H9 (cell line): ENCODE data around the gene PSMD8. TPM values are rescaled to one million over a fixed set of nuclear protein-coding genes. Genes with fewer than 3 reads are reported as not detected.

Experiments used
- DNase-seq: peaks from one replicate; pipeline ENCODE4 v3.0.0-alpha.2; 2017
- H2AFZ ChIP-seq: one replicate; pipeline ENCODE4 v1.6.1; 2013; ENCODE audit warnings: mild to moderate bottlenecking, low read length, control low read depth, moderate library complexity
- H2AK5ac ChIP-seq: 2 replicates; pipeline ENCODE4 v1.6.1; 2013; ENCODE audit warnings: low read length, control low read depth, mixed read lengths; ENCODE audit not compliant: insufficient read length
- H2BK120ac ChIP-seq: one replicate; pipeline ENCODE4 v1.6.1; 2013; ENCODE audit warnings: low read depth, mild to moderate bottlenecking, low read length, control low read depth, inconsistent platforms; ENCODE audit not compliant: poor library complexity, severe bottlenecking
- H2BK12ac ChIP-seq: 2 replicates; pipeline ENCODE4 v1.6.1; 2013; ENCODE audit warnings: low read length, control low read depth, mixed read lengths, low read depth; ENCODE audit not compliant: insufficient read length
- H2BK15ac ChIP-seq: 2 replicates; pipeline ENCODE4 v1.6.1; 2013; ENCODE audit warnings: low read depth, low read length, control low read depth
- H2BK20ac ChIP-seq: one replicate; pipeline ENCODE4 v1.6.1; 2013; ENCODE audit warnings: low read depth, mild to moderate bottlenecking, low read length, control low read depth, inconsistent platforms; ENCODE audit not compliant: poor library complexity, severe bottlenecking
- H2BK5ac ChIP-seq: 2 replicates; pipeline ENCODE4 v1.6.1; 2013; ENCODE audit warnings: low read length, control low read depth, mixed read lengths; ENCODE audit not compliant: insufficient read length
- H3K14ac ChIP-seq: 2 replicates; pipeline ENCODE4 v1.6.1; 2013; ENCODE audit warnings: low read length, control low read depth; ENCODE audit not compliant: insufficient read depth
- H3K18ac ChIP-seq: 2 replicates; pipeline ENCODE4 v1.6.1; 2013; ENCODE audit warnings: low read depth, mild to moderate bottlenecking, mixed read lengths, low read length, control low read depth; ENCODE audit not compliant: insufficient read length
- H3K23ac ChIP-seq: 2 replicates; pipeline ENCODE4 v1.6.1; 2013; ENCODE audit warnings: low read length, control low read depth, mixed read lengths, low read depth; ENCODE audit not compliant: insufficient read length
- H3K23me2 ChIP-seq: 2 replicates; pipeline ENCODE4 v1.6.1; 2013; ENCODE audit warnings: low read depth, mild to moderate bottlenecking, mixed read lengths, low read length, control low read depth; ENCODE audit not compliant: insufficient read length, poor library complexity, severe bottlenecking
- H3K27ac ChIP-seq: 2 replicates; pipeline ENCODE4 v1.5.1; 2013; ENCODE audit warnings: low read length, control low read depth, mixed read lengths, low read depth; ENCODE audit not compliant: insufficient read length
- H3K27me3 ChIP-seq: 2 replicates; pipeline ENCODE4 v1.6.1; 2013; ENCODE audit warnings: low read length, control low read depth, inconsistent platforms; ENCODE audit not compliant: insufficient read depth
- H3K4ac ChIP-seq: 2 replicates; pipeline ENCODE4 v1.6.1; 2013; ENCODE audit warnings: low read depth, mild to moderate bottlenecking, control low read depth, inconsistent platforms, low read length, moderate library complexity
- H3K4me1 ChIP-seq: 2 replicates; pipeline ENCODE4 v1.6.1; 2013; ENCODE audit warnings: low read length, control low read depth, inconsistent platforms; ENCODE audit not compliant: insufficient read depth
- H3K4me2 ChIP-seq: 2 replicates; pipeline ENCODE4 v1.6.1; 2013; ENCODE audit warnings: low read length, control low read depth, mixed read lengths; ENCODE audit not compliant: insufficient read length, insufficient read depth
- H3K56ac ChIP-seq: 2 replicates; pipeline ENCODE4 v1.6.1; 2013; ENCODE audit warnings: low read depth, mild to moderate bottlenecking, mixed read lengths, low read length, control low read depth; ENCODE audit not compliant: insufficient read length
- H3K79me1 ChIP-seq: 2 replicates; pipeline ENCODE4 v1.6.1; 2013; ENCODE audit warnings: low read depth, mild to moderate bottlenecking, moderate library complexity, low read length, control low read depth, inconsistent platforms; ENCODE audit not compliant: insufficient read depth, poor library complexity, severe bottlenecking
- H3K79me2 ChIP-seq: 2 replicates; pipeline ENCODE4 v1.6.1; 2013; ENCODE audit warnings: low read length, control low read depth, inconsistent platforms; ENCODE audit not compliant: insufficient read depth
- H3K9ac ChIP-seq: 2 replicates; pipeline ENCODE4 v1.6.1; 2013; ENCODE audit warnings: low read length, control low read depth, mixed read lengths; ENCODE audit not compliant: insufficient read length; ENCODE audit errors: extremely low read depth
- H3K9me3 ChIP-seq: one replicate; pipeline ENCODE4 v1.6.1; 2013; ENCODE audit warnings: low read depth, low read length, inconsistent platforms; ENCODE audit not compliant: control insufficient read depth
- H3T11ph ChIP-seq: one replicate; pipeline ENCODE4 v1.6.1; 2013; ENCODE audit warnings: mild to moderate bottlenecking, low read length, control low read depth, inconsistent platforms
- H4K20me1 ChIP-seq: one replicate; pipeline ENCODE4 v1.6.1; 2013; ENCODE audit not compliant: control insufficient read depth, insufficient read length, insufficient read depth
- H4K5ac ChIP-seq: 2 replicates; pipeline ENCODE4 v1.6.1; 2013; ENCODE audit warnings: low read depth, mild to moderate bottlenecking, mixed read lengths, low read length, control low read depth; ENCODE audit not compliant: insufficient read length
- H4K8ac ChIP-seq: replicated peaks from 2 replicates; pipeline ENCODE4 v1.6.1; 2013; ENCODE audit warnings: low read length, control low read depth, mixed read lengths, low read depth; ENCODE audit not compliant: insufficient read length
- H4K91ac ChIP-seq: 2 replicates; pipeline ENCODE4 v1.6.1; 2013; ENCODE audit warnings: low read depth, mild to moderate bottlenecking, moderate library complexity, mixed read lengths, low read length, control low read depth; ENCODE audit not compliant: insufficient read length
- H3K27ac Mint-ChIP-seq, 3 experiments: 2 replicates in 2 of 3; 3 replicates in 1 of 3; pipeline ENCODE4 v1.8.0; 2020 to 2021; ENCODE audit warnings: mixed read lengths in 3 of 3, mild to moderate bottlenecking in 1 of 3, moderate library complexity in 1 of 3
- H3K27me3 Mint-ChIP-seq: 2 replicates; pipeline ENCODE4 v1.8.0; 2021; ENCODE audit warnings: low read depth, mild to moderate bottlenecking, moderate library complexity, mixed read lengths
- H3K36me3 Mint-ChIP-seq, 3 experiments: 2 replicates in 2 of 3; 3 replicates in 1 of 3; pipeline ENCODE4 v1.8.0; 2020 to 2021; ENCODE audit warnings: low read depth in 3 of 3, mixed read lengths in 3 of 3; ENCODE audit not compliant: insufficient read depth in 1 of 3
- H3K4me1 Mint-ChIP-seq, 2 experiments: 2 replicates each; pipeline ENCODE4 v1.8.0; 2020; ENCODE audit warnings: mixed read lengths in 2 of 2
- H3K4me3 Mint-ChIP-seq, 2 experiments: 2 replicates in 1 of 2; 3 replicates in 1 of 2; pipeline ENCODE4 v1.8.0; 2020 to 2021; ENCODE audit warnings: mild to moderate bottlenecking in 2 of 2, mixed read lengths in 2 of 2, moderate library complexity in 1 of 2
- H3K9me3 Mint-ChIP-seq, 2 experiments: 2 replicates in 1 of 2; 3 replicates in 1 of 2; pipeline ENCODE4 v1.8.0; 2020; ENCODE audit warnings: mild to moderate bottlenecking in 2 of 2, mixed read lengths in 2 of 2, moderate library complexity in 1 of 2
- CTCF ChIP-seq: fragments of 200-600 bp; sonication (generic); conservative IDR thresholded peaks from 3 replicates; pipeline ENCODE4 v1.8.0; 2021; ENCODE audit warnings: antibody characterized with exemption, mild to moderate bottlenecking
- WGBS: extraction: QIAGEN DNeasy Blood & Tissue Kit; methylation state at CpG from one replicate; pipeline ENCODE4 v1.1.7; 2013; ENCODE audit warnings: missing lambda C conversion rate, low lambda C conversion rate, mixed read lengths; ENCODE audit not compliant: insufficient read length; ENCODE audit errors: extremely low coverage; 5-methylcytosine and 5-hydroxymethylcytosine counted together
- total RNA-seq: library from RNA; stranded (reverse); gene quantifications from 2 replicates; pipeline ENCODE4 v1.2.1, GENCODE V29; 2021

PSMD8 gene
- total RNA-seq, 1 experiment from 2014 or later = 189 TPM

GRCh38 chr19:38369584-38369983 lies 4.8 kb upstream of the PSMD8 start:
- no peaks in the 10 kb centered on the region for H4K20me1 ChIP-seq
- no CpG with 5 or more reads among the region's 2 CpGs for WGBS
- no peak overlapping the region for H3K4ac ChIP-seq
- no peak overlapping the region for H3K4me2 ChIP-seq
- H3K79me1 ChIP-seq = no peaks in the 10 kb centered on the region
- H3K18ac ChIP-seq = no peak overlapping the region
- H3K36me3 Mint-ChIP-seq = peaks cover 0 to 3% (median 0%) of the 10 kb centered on the region in 3 experiments; a peak in 2 of 7 replicates
- no peak overlapping the region for H4K91ac ChIP-seq
- DNase-seq = no peak
- peaks cover 5% of the 10 kb centered on the region for H3K23me2 ChIP-seq
- no peak overlapping the region for H2AFZ ChIP-seq
- H2BK12ac ChIP-seq = no peak overlapping the region
- H3K27me3 ChIP-seq = no peaks in the 10 kb centered on the region
- peaks cover 5 to 6% of the 10 kb centered on the region in 2 experiments; a peak in 2 of 4 replicates for H3K4me1 Mint-ChIP-seq
- no peak overlapping the region for H3K9ac ChIP-seq
- no peaks in the 10 kb centered on the region for H3K4me1 ChIP-seq
- H2BK20ac ChIP-seq = no peak overlapping the region
- H3K27ac Mint-ChIP-seq = no peak overlapping the region
- H3K27me3 Mint-ChIP-seq = peaks cover 54% of the 10 kb centered on the region
- no peak overlapping the region for H3T11ph ChIP-seq
- H4K8ac ChIP-seq = no peak overlapping the region
- no peak overlapping the region for H3K4me3 Mint-ChIP-seq
- H4K5ac ChIP-seq = no peak overlapping the region
- H2BK5ac ChIP-seq = no peak overlapping the region
- no peak overlapping the region for H3K14ac ChIP-seq
- no peak overlapping the region for H2AK5ac ChIP-seq
- H3K56ac ChIP-seq = no peak overlapping the region
- H3K9me3 Mint-ChIP-seq = peaks cover 3 to 7% of the 10 kb centered on the region in 2 experiments; a peak in 2 of 5 replicates
- no peaks in the 10 kb centered on the region for H3K9me3 ChIP-seq
- H3K27ac ChIP-seq = no peak overlapping the region
- H2BK15ac ChIP-seq = no peak overlapping the region
- no peak overlapping the region for H3K23ac ChIP-seq
- no peak overlapping the region for H2BK120ac ChIP-seq
- H3K79me2 ChIP-seq = no peaks in the 10 kb centered on the region
- no peak for TF ChIP-seq CTCF
